CD4-positive, alpha-beta T cell treated with Interleukin-4 for 1 hour (primary cell): Measurements from ENCODE around the gene STAT5A.
A peak's percentile ranks its signal among the peaks of the same experiment; 100 is the strongest.
"Not testable (repeated sequence)": the region's sequence is repeated elsewhere in the genome, so short reads cannot be mapped to it uniquely, and the experiment has no call there.

Experiments used
- DNase-seq, 2 donors: peaks; one replicate each; pipeline ENCODE4 v3.0.0-alpha.2; 2020 to 2022

Gene STAT5A

DNA sequence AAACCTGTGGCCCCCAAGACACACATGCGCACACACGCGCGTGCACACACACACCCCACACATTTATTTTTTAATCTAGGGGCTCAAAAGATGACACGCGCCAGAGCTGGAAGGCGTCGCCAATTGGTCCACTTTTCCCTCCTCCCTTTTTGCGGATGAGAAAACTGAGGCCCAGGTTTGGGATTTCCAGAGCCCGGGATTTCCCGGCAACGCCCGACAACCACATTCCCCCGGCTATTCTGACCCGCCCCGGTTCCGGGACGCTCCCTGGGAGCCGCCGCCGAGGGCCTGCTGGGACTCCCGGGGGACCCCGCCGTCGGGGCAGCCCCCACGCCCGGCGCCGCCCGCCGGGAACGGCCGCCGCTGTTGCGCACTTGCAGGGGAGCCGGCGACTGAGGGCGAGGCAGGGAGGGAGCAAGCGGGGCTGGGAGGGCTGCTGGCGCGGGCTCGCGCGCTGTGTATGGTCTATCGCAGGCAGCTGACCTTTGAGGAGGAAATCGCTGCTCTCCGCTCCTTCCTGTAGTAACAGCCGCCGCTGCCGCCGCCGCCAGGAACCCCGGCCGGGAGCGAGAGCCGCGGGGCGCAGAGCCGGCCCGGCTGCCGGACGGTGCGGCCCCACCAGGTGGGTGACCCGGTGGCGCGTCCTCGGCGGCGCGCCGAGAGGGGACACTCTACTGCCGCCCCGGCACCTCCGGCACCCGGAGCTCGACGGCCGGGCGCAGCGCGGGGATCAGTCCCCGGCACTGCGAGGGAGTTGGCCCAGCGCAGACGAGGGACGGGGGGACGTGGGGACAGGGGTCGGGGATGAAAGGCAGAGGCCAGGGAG, at the start of gene STAT5A:
STAT5A (plus strand) TSS at position 522 of the 826 bp plus-strand sequence. CDS start 914 bp downstream, outside the sequence.
- peak; percentile 85 for DNase-seq

DNA sequence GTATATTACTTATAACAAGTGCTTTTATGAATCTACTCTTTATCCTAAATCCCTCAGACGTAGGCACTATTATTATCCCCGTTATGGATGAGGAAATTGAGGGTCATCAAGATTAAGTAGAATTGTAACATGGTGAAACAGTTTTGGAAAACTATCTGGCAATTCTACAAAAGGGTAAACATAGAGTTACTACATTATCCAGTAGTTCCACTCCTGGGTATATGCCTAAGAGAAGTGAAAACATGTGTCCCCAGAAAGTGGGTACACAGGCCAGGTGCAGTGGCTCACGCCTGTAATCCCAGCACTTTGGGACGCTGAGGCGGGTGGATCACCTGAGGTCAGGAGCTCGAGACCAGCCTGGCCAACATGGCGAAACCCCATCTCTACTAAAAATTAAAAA, 48.7 kb upstream of the STAT5A start:
- not testable (repeated sequence) for DNase-seq

DNA sequence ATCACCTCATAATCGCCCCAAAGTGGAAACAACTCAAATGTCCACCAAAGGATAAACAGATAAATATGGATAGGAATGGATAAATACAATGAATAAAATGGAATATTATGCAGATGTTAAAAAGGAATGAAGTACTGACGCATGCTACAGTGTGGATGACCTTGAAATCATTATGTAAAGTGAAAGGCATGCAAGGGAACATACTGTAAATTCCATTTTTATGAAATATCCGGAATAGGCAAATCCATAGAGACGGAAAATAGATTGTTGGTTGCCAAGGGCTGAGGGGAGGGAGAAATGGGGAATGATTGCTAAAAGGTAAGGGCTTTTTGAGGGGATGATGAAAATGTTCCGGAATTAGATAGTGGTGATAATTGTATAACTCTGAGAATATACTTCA, 48.1 kb upstream of the STAT5A start:
- no peak for DNase-seq

DNA sequence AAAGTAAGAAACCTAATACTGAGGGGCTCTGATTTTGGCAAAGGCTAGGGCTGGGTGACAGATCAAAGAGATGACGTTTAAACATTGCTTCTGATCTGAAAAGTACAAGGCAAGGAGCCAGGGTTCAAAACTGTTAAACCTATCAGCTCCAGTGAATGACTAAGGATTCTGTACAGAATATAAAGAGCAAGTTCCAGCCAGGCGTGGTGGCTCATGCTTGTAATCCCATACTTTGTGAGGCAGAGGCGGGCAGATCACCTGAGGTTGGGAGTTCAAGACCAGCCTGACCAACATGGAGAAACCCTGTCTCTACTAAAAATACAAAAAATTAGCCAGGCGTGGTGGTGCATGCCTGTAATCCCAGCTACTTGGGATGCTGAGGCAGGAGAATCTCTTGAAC, 47.4 kb upstream of the STAT5A start:
- not testable (repeated sequence) for DNase-seq

DNA sequence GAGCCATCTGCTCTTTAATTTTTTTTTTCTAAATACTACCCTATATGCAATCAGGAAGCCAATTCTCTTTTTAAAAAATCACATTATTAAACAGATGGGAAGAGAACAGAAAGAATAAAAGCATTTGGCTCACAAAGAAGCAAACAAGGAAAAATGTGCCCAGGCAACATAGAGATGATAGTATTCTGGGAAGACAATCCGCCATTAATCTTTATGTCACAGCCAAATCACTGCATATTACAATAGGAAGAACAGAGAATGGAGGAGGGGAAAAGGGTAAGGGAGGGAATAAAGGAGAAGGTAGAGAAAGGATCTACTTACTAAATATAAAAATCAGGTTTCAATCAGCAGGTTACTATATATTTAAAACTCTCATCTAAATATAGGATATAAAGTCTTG, 46.4 kb upstream of the STAT5A start:
- DNase-seq = no peak

DNA sequence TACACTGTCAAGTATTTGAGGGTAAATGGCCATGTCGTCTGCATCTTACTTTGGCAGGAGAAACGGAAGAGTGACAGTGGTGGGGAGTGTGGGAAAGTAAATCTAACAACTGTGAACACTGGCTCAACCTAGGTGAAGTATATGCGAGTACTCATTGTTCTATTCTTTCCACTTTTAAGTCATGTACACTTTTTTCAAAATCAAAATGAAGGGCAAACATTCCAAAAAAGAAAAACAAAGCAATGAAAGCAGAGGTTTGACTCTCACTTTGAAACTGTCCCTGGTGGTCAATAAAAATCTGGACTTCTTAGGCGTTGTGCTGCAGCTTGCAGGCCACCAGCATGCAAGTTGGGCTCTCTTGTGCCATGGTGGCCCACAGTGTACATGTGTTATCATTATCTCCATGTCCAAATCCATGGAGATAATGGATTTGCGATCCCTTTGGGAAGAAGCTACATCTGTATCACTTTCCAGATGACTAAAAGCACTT, 44.8 kb upstream of the STAT5A start:
- DNase-seq = no peak

DNA sequence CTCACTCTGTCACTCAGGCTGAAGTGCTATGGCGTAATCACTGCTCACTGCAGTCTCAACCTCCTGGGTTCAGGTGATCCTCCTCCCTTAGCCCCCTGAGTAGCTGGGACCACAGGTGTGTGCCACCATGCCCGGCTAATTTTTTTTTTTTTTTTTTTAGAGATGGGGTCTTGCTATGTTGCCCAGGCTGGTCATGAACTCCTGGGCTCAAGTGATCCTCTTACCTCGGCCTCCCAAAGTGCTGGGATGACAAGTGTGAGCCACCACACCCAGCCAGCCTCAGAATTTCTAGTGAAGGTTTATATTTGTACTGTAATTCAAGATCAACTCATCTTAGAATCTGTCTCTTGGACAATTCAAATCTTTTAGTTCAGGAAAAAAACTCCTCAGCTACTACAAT, 44.2 kb upstream of the STAT5A start:
- DNase-seq = not testable (repeated sequence)

DNA sequence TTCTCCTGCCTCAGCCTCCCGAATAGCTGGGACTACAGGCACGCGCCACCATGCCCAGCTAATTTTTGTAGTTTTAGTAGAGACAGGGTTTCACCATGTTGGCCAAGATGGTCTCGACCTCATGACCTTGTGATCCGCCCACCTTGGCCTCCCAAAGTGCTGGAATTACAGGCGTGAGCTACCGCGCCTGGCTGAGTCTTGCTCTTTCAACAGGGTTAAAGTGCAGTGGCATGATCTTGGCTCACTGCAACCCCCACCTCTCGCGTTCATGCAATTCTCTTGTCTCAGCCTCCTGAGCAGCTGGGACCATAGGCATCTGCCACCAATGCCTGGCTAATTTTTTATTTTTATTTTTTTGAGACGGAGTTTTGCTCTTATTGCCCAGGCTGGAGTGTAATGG, 43.1 kb upstream of the STAT5A start:
- not testable (repeated sequence) for DNase-seq

DNA sequence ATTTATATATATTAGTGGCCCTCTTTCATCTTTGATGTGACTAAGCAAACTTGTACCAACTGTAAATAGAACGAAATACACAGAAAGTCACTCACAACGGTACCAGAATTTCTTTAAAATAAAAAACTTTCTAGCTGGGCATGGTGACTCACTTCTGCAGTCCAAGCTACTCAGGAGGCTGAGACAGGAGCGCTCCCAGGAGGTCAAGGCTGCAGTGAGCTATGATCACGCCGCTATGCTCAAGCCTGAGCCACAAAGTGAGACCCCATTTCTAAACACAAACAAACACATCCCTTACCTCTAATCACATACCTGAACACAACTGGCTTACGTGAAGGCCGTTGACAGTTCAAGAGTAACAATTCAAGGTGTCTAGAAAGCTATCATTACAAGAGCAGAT, 41.8 kb upstream of the STAT5A start:
- peak in 1 of 2 donors; percentile 33 for DNase-seq

DNA sequence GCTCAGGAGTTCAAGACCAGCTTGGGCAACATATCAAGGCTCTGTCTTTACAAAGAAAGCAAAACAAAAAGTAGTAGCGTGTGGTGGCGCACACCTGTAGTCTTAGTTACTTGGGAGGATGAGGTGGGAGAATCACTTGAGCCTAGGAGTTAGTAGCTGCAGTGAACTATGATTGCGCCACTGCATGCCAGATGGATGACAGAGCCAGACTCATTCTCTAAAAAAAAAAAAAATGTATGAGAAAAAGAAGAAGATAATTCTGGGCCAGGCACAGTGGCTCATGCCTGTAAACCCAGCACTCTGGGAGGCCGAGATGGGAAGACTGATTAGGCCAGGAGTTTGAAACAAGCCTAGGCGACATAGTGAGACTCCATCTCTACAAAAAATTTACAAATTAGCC, 40.6 kb upstream of the STAT5A start:
- no peak for DNase-seq

DNA sequence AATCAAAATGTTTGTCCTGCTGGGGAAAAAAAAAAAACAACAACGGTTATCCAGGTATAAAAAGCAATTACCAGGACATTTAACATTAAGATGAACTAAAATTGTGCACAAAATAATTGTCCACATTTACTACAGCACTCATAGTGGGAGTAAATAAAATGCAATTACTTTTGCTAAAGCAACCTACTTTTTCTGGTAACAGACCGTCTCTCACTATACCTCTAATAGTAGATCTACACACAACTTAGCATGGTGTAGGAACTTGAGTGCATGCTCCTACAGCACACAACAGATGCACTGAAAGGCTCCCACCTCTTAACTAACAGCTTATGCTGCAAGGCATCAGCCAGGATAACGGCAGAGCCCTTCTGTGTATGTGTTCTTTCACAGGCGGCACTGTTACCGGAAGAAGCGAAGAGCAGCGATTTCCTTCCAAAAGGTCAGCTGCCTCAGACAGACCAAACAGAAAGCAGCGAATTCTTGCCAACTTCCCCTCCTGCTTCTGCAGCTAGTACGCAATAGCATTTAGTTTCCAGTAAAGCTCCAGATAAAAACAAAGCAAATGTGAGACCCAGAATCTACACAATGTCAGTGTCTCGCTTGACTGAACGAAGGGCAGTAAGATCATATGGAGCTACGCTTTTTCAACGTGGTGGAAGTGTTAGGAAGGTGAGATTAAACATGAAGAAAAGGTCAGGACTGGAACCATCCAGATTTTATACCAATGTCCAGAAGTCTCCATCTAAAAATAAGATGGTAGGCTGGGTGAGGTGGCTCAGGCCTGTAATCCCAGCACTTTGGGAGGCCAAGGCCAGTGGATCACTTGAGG, 39.7 kb upstream of the STAT5A start:
- DNase-seq = peak; percentile 89 to 91

DNA sequence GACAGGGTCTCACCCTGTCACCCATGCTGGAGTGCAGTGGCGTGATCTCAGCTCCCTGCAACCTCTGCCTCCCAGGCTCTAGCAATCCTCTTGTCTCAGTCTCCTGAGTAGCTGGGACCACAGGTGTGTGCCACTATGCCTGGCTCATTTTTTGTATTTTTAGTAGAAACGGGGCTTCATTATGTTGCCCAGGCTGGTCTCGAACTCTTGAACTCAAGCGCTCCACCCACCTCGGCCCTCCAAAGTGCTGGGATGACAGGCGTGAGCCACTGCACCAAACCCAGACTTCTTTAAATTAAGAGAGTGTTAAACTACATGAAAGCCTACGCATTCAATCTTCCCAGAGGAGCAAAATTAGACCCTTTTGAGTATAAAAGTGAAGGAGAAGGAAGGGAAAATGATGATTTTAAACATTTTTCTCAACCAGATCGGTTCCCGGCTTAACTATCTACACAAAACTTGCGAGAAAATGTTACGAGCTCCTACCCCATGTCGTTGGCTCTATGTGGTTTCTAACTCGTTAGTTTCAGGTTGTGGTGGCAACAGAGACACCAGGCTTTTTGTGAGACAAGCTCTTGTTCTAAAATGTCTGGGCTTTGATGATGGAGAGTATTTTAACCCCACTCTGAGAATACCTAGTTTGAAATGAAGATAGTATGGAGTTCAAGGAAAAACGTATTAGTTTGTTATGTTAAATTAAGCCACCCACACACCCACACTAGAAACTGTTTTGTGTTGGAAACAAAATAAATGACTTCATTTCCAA, 38.4 kb upstream of the STAT5A start:
- peak; percentile 70 to 83 for DNase-seq

DNA sequence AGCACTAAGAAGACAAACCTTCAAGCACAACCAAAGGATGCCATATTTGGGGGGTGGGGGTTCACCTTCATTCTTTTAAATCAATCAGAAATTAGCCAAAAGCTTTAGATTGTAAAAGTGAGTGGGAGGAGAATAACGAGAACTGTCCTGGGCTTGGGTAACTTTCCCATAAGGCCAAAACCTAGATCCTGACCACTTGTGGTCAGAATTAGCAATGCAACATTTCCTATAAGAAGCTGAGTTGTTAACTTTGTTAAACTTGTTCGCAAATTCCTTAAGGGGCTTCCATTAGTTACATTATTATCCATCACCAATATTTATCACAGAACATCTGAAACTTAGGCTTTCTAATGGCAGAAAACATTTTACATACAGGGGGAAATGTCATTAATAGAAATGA, 37.2 kb upstream of the STAT5A start:
- no peak for DNase-seq

DNA sequence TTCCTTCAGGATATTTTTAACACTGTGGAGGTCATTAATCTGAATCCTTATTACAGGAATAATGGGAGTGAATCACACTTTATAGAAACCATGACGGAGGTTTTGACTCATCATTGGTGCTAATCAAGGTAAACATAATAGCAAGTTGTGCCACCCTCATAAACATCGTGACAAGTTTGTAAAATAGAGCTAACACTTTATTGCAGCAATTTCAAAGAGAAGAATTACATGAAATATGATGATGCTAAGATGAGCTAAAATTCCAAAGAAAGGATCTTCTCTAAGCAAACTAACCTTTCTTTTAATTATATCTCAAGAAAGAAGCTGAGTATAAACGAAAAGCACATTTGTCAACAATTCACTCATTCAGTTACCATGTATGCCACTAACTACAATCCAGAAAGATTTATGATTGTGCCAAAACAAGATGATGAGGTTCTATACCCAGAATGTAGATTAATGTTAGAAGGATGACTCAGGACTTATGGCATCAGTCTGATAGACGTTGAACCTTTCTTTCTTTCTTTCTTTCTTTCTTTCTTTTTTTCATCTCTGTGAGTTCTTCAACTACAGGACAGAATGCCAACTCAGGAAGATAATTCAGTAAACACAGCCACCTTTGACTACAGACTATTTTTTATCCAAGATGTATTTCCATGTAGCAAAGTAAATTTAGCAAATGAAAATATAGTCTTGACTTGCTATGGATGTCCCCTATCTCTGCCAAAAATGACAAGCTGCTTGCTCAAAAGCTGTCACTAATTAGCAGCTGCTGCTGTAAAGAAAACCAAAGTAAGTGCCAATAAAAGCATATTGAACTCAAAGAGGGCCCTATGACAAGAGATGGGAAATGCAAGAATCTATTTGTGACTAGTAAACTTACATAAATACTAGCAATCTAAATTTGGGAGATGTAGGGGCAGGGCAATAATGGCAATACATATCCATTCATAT, 35.4 kb upstream of the STAT5A start:
- DNase-seq = no peak

DNA sequence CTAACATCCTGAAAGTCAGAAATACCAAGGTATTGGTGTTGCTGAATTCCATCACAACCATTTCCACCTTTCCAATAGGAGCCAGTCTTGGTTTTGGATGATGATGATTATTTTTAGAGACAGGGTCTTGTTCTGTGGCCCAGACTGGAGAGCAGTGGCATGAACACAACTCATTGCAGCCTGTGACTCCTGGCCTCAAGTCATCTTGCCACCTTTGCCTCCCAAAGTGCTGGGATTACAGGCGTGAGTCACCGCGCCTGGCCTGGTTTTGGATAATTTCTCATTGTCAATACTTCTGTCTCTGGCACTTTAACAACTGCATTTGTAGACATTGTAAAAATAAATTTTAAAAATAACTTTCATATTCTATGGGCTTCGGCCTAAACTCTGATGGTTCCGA, 34.7 kb upstream of the STAT5A start:
- no peak for DNase-seq

DNA sequence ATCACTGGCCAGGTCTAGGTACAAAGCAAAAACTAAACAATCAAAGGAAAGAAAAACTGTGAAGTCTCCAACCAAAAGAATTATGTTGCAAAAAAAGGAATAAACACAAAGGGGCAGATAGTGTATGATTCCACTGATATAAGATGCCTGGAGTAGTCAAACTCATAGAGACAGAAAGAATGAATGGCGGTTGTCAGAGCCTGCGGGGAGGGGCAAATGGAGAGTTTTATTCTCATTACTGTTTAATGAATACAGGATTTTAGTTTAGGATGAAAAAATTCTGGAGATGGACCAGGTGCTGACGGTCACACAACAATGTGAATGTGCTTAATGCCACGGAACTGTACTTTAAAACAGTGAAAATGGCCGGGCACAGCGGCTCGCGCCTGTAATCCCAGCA, 32.9 kb upstream of the STAT5A start:
- DNase-seq = no peak

DNA sequence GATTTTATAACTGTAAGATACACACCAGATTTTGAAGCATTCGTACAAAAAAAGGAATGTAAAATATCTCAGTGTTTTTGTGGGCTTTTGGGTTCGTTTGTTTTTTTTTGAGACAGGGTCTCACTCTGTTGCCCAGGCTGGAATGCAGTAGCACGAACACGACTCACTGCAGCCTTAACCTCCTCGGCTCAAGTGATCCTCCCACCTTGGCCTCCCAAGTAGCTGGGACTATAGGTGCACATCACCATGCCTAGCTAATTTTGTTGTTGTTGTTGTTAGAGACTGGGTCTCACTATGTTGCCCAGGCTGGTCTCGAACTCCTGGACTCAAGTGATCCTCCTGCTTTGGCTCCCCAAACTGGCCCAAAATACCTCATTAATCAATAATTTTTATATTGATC, 28.0 kb upstream of the STAT5A start:
- DNase-seq = no peak

DNA sequence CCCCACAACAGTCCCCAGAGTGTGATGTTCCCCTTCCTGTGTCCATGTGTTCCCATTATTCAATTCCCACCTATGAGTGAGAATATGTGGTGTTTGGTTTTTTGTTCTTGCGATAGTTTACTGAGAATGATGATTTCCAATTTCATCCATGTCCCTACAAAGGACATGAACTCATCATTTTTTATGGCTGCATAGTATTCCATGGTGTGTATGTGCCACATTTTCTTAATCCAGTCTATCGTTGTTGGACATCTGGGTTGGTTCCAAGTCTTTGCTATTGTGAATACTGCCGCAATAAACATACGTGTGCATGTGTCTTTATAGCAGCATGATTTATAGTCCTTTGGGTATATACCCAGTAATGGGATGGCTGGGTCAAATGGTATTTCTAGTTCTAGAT, 23.9 kb upstream of the STAT5A start:
- DNase-seq = not testable (repeated sequence)

DNA sequence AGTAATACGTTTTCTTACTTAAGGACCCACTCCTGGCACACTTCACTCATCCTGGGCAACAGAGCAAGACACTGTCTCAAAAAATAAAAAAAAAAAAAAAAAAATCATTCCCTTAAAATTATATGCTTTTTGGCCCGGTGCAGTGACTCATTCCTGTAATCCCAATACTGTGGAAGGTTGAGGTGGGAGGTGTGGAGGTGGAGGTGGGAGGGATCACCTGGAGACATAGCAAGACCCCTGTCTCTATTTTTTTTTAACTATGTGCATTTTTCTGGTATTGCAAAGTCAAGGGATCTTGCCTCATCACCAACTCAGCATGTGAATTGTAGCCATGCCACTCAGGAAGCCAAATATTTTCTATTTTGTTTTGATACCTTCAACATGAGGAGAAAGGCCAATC, 21.8 kb upstream of the STAT5A start:
- no peak for DNase-seq

DNA sequence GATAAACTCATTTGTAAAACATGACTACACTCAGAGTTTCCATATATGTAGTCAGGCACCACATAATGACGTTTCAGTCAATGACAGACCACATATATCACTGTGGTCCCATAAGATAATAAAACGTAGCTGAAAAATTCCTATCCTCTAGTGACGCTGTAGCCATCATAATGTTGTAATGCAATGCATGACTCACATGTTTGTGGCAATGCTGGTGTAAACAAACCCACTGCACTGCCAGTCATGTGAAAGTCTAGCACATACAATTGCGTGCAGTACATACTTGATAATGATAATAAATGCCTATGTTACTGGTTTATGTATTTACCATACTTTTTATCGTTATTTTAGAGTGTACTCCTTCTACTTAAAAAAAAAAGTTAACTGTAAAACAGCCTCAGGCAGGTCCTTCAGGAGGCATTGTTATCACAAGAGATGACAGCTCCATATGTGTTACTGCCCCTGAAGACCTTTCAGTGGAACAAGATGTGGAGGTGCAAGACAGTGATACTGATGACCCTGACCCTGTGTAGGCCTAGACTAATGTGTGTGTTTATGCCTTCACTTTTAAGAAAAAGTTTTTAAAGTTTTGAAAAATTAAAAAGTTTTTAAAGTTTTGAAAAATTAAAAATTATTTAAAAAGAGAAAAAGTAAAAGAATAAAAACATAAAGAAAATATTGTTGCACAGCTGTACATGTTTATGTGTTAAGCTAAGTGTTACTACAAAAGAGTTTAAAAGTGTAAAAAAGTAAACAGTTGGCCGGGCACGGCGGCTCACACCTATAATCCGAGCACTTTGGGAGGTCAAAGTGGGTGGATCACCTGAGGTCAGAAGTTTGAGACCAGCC, 21.2 kb upstream of the STAT5A start:
- DNase-seq = peak; percentile 75 to 87

DNA sequence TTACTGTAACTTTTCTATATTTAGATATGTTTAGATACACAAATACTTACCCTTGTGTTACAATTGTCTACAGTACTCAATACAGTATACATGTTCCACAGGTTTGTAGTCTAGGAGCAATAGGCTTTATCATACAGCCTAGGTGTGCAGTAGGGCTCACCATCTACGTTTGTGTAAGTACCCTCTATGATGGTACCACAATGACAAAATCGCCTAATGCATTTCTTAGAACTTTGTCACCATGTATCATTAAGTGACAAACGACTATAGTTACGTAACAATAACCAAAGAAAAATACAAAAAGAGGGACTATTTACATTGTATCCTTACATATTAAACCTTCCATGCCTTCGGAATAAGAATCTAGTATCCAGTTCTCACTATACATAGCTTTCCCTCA, 20.1 kb upstream of the STAT5A start:
- DNase-seq = no peak
